Brain pericyte (primary cell): ENCODE data around the gene TRAPPC10.
"Not testable (repeated sequence)": the region's sequence is repeated elsewhere in the genome, so short reads cannot be mapped to it uniquely, and the experiment has no call there.

Experiments used
- DNase-seq: peaks from one replicate; pipeline ENCODE4 v3.0.0-alpha.2; 2012; ENCODE audit warnings: low read depth, low spot score

Gene TRAPPC10

GRCh38 chr21:44143996-44144395, 131.9 kb downstream of the TRAPPC10 start:
- not testable (repeated sequence) for DNase-seq

DNA sequence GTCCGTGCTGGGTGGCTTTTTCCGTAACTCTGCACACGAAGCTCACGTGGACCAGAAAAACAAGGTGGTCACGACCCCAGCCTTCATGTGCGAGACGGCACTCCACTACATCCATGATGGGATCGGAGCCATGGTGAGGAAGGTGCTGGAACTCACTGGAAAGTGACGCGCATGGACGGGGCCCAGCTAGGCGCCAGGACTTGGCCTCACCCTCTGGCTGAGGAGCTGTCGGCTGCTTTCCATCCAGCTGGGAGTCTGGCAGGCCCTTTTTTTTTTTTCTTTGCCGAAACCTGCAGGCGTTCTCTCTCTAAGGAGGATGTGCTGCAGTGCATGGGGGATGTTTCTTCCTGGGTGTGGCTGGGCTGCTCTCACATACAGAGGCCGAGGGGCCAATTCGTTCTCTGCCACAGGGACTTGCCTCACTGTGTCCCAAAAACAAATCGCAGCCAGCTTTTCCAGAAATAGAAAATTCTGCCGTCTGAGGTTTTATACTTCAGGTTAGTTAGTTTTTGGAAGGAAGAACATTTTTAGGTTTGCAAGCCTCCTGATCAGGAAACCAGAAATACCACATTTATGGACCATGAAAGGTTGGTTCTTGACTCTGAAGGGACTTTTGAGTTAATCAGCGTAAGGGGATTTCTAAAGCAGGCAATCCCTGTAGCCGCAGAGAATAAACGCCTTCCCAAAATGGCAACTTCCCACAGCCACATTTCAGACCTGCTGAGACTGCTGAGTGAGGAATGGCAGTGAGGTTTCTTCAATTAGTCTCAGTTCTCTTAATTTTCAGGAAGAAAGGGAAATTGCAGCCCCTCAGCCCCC, 132.9 kb downstream of the TRAPPC10 start:
- not testable (repeated sequence) for DNase-seq

GRCh38 chr21:44145616-44146015, 133.5 kb downstream of the TRAPPC10 start:
- not testable (repeated sequence) for DNase-seq

DNA sequence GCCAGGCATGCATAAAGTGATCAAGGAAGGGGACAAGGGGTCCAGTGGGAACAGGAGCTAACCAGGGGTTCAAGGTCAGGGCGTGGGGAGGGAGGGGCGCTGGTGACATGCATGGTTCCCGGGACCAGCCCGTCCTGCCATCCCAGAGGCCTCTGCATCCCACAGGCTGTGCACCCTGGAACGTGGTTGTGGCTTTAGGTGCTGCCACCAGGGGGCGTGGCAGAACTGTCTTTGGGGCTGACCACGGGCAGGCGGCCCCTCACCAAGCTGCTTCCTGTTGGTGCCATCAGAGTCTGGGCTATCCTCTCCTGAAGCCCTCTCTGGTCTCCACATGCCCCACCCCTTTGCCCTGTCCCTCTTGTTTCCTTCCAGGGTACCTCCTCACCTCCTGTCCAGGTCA, 135.0 kb downstream of the TRAPPC10 start:
- not testable (repeated sequence) for DNase-seq

DNA sequence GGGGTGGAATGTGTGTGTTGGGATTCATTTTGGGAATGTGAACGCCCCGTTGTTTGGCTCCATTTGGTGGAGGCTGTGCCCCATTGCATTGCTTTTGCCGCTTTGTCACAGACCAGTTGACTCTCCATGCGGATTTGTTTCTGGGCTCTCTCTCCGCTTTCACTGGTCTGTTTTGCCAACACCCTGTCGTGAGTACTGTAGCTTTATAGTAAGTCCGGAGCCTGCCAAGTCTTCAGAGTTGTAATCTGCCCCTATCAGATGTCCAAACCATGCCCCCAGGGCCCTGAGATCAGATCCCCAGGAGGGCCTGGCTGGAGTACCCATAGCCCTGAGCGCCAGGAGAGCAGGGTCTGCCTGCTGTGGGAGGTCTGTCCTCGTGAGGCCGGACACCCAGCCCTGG, 138.1 kb downstream of the TRAPPC10 start:
- not testable (repeated sequence) for DNase-seq

DNA sequence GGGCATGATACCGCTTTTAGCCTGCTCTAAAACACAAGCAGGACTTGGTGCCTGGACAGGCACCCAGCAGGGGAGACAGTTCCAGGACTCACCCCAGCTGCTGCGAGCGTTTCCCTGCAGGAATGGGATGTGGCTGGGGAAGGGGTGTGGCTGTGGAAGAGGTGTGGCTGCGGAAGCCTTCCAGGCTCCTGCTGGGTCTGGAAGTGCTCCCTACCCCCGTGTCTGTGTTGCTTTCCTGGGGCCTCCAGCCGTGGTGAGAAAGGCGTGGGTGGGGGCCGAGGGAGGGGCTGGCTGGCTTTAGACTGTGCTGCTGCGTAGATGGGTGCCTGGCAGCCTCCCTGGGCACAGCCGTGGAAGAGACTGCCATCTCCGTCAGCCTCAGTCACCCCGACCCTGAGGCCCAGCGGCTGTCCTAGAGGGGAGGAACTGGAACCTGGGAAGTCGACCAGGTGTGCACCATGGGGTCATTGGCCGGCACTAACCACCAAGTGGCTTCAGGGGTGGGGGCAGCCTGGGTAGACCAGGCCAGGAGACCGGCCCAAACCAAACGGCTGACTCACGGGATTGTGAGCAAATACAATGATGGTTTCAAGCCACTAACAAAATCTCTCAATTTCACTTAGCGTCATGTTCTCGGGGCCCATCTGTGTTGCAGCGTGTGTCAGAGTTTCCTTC, 141.2 kb downstream of the TRAPPC10 start:
- not testable (repeated sequence) for DNase-seq

DNA sequence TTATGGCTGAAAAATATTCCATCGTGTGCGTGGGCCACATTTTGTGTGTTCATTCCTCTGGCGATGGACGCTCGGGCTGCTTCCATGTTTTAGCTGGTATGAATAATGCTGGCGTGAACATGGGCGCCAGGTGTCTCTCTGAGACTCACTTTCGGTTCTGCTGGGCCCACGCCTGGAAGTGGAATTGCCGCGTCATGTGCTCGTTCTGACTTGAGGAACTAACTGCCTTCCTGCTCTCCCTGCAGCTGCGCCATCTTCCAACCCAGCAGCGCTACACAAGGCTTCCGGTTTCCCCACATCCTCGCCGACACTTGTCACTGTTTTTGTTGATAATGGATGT, 141.8 kb downstream of the TRAPPC10 start:
- not testable (repeated sequence) for DNase-seq

DNA sequence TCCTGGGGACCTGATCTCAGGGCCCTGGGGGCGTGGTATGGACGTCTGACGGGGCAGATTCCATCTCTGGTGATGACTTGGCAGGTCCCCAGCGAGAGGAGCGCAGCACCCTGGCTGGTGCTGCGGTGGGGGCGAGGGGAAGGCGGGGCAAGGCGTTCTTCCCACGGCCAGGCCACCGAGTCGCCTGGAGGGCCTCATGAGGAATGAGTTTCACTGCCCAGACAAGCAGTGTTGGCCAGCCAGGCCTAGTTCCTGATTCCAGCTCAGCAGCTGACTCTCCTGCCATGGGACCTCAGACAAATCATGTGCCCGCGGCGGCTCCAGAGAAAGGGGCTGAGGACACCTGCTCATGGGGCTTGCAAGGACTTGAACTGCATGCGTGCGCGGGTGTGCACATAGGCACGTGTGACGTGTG, 142.7 kb downstream of the TRAPPC10 start:
- not testable (repeated sequence) for DNase-seq

DNA sequence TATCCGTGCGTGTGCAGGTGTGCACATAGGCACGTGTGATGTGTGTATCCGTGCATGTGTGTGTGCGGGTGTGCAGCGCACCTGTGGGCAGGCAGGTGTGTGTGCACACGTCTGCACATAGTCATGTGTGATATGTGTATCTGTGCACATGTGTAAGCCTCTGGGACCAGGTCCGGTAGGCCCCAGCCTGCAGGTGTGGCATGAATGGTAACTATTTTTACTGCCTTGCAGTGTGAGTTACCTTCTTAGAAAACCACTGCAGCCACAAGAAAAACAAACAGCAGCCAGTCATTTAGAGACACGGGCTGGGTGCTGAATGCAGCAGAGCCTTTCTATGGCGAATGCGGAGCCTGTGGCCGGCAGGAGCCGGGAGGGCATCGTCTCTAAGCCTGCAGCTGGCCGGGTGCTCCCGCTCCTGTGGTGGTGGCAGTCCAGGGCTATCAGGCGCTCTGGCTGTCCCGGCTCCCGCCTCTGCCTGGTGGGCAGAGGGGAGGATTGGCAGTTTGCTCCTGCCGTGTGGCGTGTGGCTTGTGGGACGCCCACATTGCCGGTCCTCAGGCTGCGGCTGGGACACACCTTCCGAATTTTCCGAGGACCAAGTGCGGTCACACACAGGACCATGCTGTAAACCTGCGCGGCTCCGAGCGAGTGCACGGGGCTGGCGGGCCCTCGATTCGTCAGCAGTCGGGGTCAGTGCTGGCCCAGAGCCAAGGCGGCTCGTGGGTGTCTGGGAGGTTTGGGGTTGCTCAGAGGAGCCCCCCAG, 143.3 kb downstream of the TRAPPC10 start:
- DNase-seq, result not testable (repeated sequence)

DNA sequence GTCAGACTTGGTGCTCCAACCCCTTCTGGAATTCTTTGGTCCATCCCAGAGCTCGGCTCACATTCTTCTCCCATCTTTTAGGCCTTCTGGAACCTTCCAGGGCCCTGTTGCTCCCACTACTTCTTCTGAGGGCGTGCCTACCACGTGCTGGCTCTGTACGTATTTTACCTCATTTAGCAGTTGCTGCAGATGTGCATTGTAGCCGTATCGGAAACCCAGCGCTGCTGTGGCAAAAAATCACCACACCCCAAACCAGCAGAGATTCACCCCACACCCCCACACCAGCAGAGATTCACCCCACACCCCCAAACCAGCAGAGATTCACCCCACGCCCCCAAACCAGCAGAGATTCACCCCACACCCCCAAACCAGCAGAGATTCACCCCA, 143.9 kb downstream of the TRAPPC10 start:
- not testable (repeated sequence) for DNase-seq
